Activated naive CD8-positive, alpha-beta T cell (primary cell): ENCODE results near the gene SLC31A1.

Experiments
- H3K27ac Mint-ChIP-seq: one replicate; pipeline ENCODE4 v1.8.0; 2021; ENCODE audit warnings: mixed read lengths
- H3K27me3 Mint-ChIP-seq: one replicate; pipeline ENCODE4 v1.8.0; 2021; ENCODE audit warnings: mixed read lengths
- H3K36me3 Mint-ChIP-seq: one replicate; pipeline ENCODE4 v1.8.0; 2021; ENCODE audit warnings: mixed read lengths
- H3K4me1 Mint-ChIP-seq: one replicate; pipeline ENCODE4 v1.8.0; 2021; ENCODE audit warnings: low read depth, mixed read lengths
- H3K4me3 Mint-ChIP-seq: one replicate; pipeline ENCODE4 v1.8.0; 2021; ENCODE audit warnings: mild to moderate bottlenecking, mixed read lengths
- H3K9me3 Mint-ChIP-seq: one replicate; pipeline ENCODE4 v1.8.0; 2021; ENCODE audit warnings: low read depth, mixed read lengths

The SLC31A1 gene

GRCh38 chr9:113298924-113299770 lies 77.8 kb downstream of the SLC31A1 start:
- Mint-ChIP-seq H3K4me1 (no peaks in the 10 kb centered on the region), H3K4me3 (no peak overlapping the region), H3K36me3 (no peaks in the 10 kb centered on the region), H3K27me3 (no peaks in the 10 kb centered on the region), H3K27ac (no peak overlapping the region), H3K9me3 (no peaks in the 10 kb centered on the region)

- no peaks in the 10 kb centered on the region for H3K4me1 Mint-ChIP-seq
- H3K27ac Mint-ChIP-seq, result no peak overlapping the region
- H3K9me3 Mint-ChIP-seq, result no peaks in the 10 kb centered on the region
- H3K4me3 Mint-ChIP-seq, result no peak overlapping the region
- no peaks in the 10 kb centered on the region for H3K27me3 Mint-ChIP-seq
- no peaks in the 10 kb centered on the region for H3K36me3 Mint-ChIP-seq
These were observed 78.5 kb downstream of the SLC31A1 start for GRCh38 chr9:113299800-113300292.

- no peak overlapping the region for H3K4me3 Mint-ChIP-seq
These were observed 80.2 kb downstream of the SLC31A1 start for GRCh38 chr9:113301548-113301947.

GRCh38 chr9:113302792-113303418 lies 81.6 kb downstream of the SLC31A1 start, which contains the start of gene RNF183:
TSS of gene RNF183 (minus strand) at chr9:113303376. CDS start at chr9:113298184, 5,192 bp downstream.
- H3K27ac Mint-ChIP-seq, result no peak within 1 kb of the TSS
- H3K27me3 Mint-ChIP-seq, result no peaks in the 10 kb centered on the region
- no peak within 1 kb of the TSS for H3K4me3 Mint-ChIP-seq

More at GRCh38 chr9:113301548-113301947, 80.2 kb downstream of the SLC31A1 start:
- no peaks in the 10 kb centered on the region for H3K27me3 Mint-ChIP-seq
- H3K4me1 Mint-ChIP-seq, result no peaks in the 10 kb centered on the region
- H3K27ac Mint-ChIP-seq, result no peak overlapping the region
- H3K9me3 Mint-ChIP-seq, result no peaks in the 10 kb centered on the region
- H3K36me3 Mint-ChIP-seq, result no peaks in the 10 kb centered on the region

GRCh38 chr9:113306566-113306965 lies 85.2 kb downstream of the SLC31A1 start:
- H3K27ac Mint-ChIP-seq, result no peak overlapping the region
- H3K36me3 Mint-ChIP-seq, result no peaks in the 10 kb centered on the region
- no peak overlapping the region for H3K4me3 Mint-ChIP-seq
- no peaks in the 10 kb centered on the region for H3K9me3 Mint-ChIP-seq
- H3K4me1 Mint-ChIP-seq, result no peaks in the 10 kb centered on the region
- H3K27me3 Mint-ChIP-seq, result no peaks in the 10 kb centered on the region

More at GRCh38 chr9:113302792-113303418, 81.6 kb downstream of the SLC31A1 start, which contains the start of gene RNF183:
- no peaks in the 10 kb centered on the region for H3K9me3 Mint-ChIP-seq
- no peaks in the 10 kb centered on the region for H3K36me3 Mint-ChIP-seq
- no peaks in the 10 kb centered on the region for H3K4me1 Mint-ChIP-seq

- H3K27ac Mint-ChIP-seq, result no peak overlapping the region
- no peaks in the 10 kb centered on the region for H3K9me3 Mint-ChIP-seq
- no peaks in the 10 kb centered on the region for H3K4me1 Mint-ChIP-seq
These were observed 86.1 kb downstream of the SLC31A1 start for GRCh38 chr9:113307396-113307975.

GRCh38 chr9:113309204-113309813 lies 88.0 kb downstream of the SLC31A1 start:
- Mint-ChIP-seq H3K9me3 (no peaks in the 10 kb centered on the region), H3K27me3 (no peaks in the 10 kb centered on the region), H3K27ac (no peak overlapping the region), H3K36me3 (no peaks in the 10 kb centered on the region), H3K4me3 (no peak overlapping the region), H3K4me1 (no peaks in the 10 kb centered on the region)

More at GRCh38 chr9:113307396-113307975, 86.1 kb downstream of the SLC31A1 start:
- Mint-ChIP-seq H3K27me3 (no peaks in the 10 kb centered on the region), H3K4me3 (no peak overlapping the region), H3K36me3 (no peaks in the 10 kb centered on the region)

- no peaks in the 10 kb centered on the region for H3K27me3 Mint-ChIP-seq
- H3K27ac Mint-ChIP-seq, result no peak overlapping the region
- no peaks in the 10 kb centered on the region for H3K4me1 Mint-ChIP-seq
- no peak overlapping the region for H3K4me3 Mint-ChIP-seq
- H3K36me3 Mint-ChIP-seq, result no peaks in the 10 kb centered on the region
- H3K9me3 Mint-ChIP-seq, result no peaks in the 10 kb centered on the region
These were observed 89.2 kb downstream of the SLC31A1 start for GRCh38 chr9:113310538-113310937.

GRCh38 chr9:113311961-113312360 lies 90.6 kb downstream of the SLC31A1 start:
- no peak overlapping the region for H3K27ac Mint-ChIP-seq
- H3K4me3 Mint-ChIP-seq, result no peak overlapping the region
- H3K36me3 Mint-ChIP-seq, result no peaks in the 10 kb centered on the region

GRCh38 chr9:113313261-113313660 lies 91.9 kb downstream of the SLC31A1 start:
- H3K9me3 Mint-ChIP-seq, result no peaks in the 10 kb centered on the region
- no peak overlapping the region for H3K4me3 Mint-ChIP-seq
- H3K27ac Mint-ChIP-seq, result no peak overlapping the region
- no peaks in the 10 kb centered on the region for H3K36me3 Mint-ChIP-seq
- H3K4me1 Mint-ChIP-seq, result no peaks in the 10 kb centered on the region
- H3K27me3 Mint-ChIP-seq, result no peaks in the 10 kb centered on the region

More at GRCh38 chr9:113311961-113312360, 90.6 kb downstream of the SLC31A1 start:
- Mint-ChIP-seq H3K27me3 (no peaks in the 10 kb centered on the region), H3K9me3 (no peaks in the 10 kb centered on the region), H3K4me1 (no peaks in the 10 kb centered on the region)
